Neural cell (in vitro differentiated cells): ENCODE measurements around the gene MARK3. TPM values are rescaled to one million over a fixed set of nuclear protein-coding genes. Genes with fewer than 3 reads are reported as not detected.
A peak's percentile ranks its signal among the peaks of the same experiment; 100 is the strongest.

Experiments
- H2AFZ ChIP-seq: fragments of 200-600, 300-800 bp; sonication (generic), shearing (Covaris generic); 2 replicates; pipeline ENCODE4 v1.6.0; 2014; ENCODE audit warnings: low read depth, mild to moderate bottlenecking, antibody characterized with exemption, low read length, moderate library complexity
- H3F3A ChIP-seq: fragments of 200-600 bp; shearing (Covaris generic); 2 replicates; pipeline ENCODE4 v1.6.1; 2016; ENCODE audit warnings: mild to moderate bottlenecking, moderate library complexity, mixed read lengths, antibody characterized with exemption, low read length; ENCODE audit not compliant: insufficient read depth, poor library complexity, severe bottlenecking
- H3K27ac ChIP-seq: fragments of 200-600, 300-800 bp; sonication (generic), shearing (Covaris generic); 2 replicates; pipeline ENCODE4 v1.5.1; 2014; ENCODE audit warnings: mild to moderate bottlenecking, low read length, moderate library complexity
- H3K27me3 ChIP-seq: fragments of 300-800, 200-600 bp; sonication (generic), shearing (Covaris generic); 2 replicates; pipeline ENCODE4 v1.6.0; 2014; ENCODE audit warnings: mild to moderate bottlenecking, low read depth, low read length, moderate library complexity; ENCODE audit not compliant: insufficient read depth
- H3K36me3 ChIP-seq: fragments of 300-800, 200-600 bp; sonication (generic), shearing (Covaris generic); 2 replicates; pipeline ENCODE4 v1.5.1; 2014; ENCODE audit warnings: mild to moderate bottlenecking, antibody characterized with exemption, low read length, moderate library complexity; ENCODE audit not compliant: insufficient read depth
- H3K4me2 ChIP-seq: fragments of 300-800, 200-600 bp; sonication (generic), shearing (Covaris generic); 2 replicates; pipeline ENCODE4 v1.6.0; 2014; ENCODE audit warnings: mild to moderate bottlenecking, low read length
- H3K4me3 ChIP-seq: fragments of 300-800, 200-600 bp; sonication (generic), shearing (Covaris generic); 2 replicates; pipeline ENCODE4 v1.5.1; 2014; ENCODE audit warnings: mild to moderate bottlenecking, low read length, moderate library complexity
- H3K79me2 ChIP-seq: fragments of 200-600 bp; shearing (Covaris generic); replicated peaks from 2 replicates; pipeline ENCODE4 v1.6.0; 2014; ENCODE audit warnings: mild to moderate bottlenecking, low read length, moderate library complexity; ENCODE audit not compliant: insufficient read depth
- H3K9ac ChIP-seq: fragments of 300-800, 200-600 bp; sonication (generic), shearing (Covaris generic); 2 replicates; pipeline ENCODE4 v1.6.1; 2016; ENCODE audit warnings: mild to moderate bottlenecking, low read length, mixed read lengths
- H3K9me2 ChIP-seq: fragments of 200-600 bp; shearing (Covaris generic); 2 replicates; pipeline ENCODE4 v1.6.1; 2016; ENCODE audit warnings: mild to moderate bottlenecking, low read length, mixed read lengths; ENCODE audit not compliant: insufficient read depth
- H3K9me3 ChIP-seq: fragments of 200-600, 300-800 bp; sonication (generic), shearing (Covaris generic); 2 replicates; pipeline ENCODE4 v1.6.1; 2016; ENCODE audit warnings: mild to moderate bottlenecking, mixed run types, low read length, moderate library complexity, mixed read lengths
- H4K20me1 ChIP-seq: fragments of 200-600 bp; shearing (Covaris generic); 2 replicates; pipeline ENCODE4 v1.6.1; 2016; ENCODE audit warnings: mild to moderate bottlenecking, mixed run types; ENCODE audit not compliant: insufficient read depth
- EP300 ChIP-seq: fragments of 450-650 bp; conservative IDR thresholded peaks from 2 replicates; pipeline ENCODE4 v1.6.1; 2014; ENCODE audit warnings: antibody characterized with exemption, mild to moderate bottlenecking, moderate library complexity; ENCODE audit not compliant: poor library complexity, severe bottlenecking
- EZH2 ChIP-seq: fragments of 200-600, 300-800 bp; shearing (Covaris generic), sonication (generic); IDR thresholded peaks from 2 replicates; pipeline ENCODE4 v1.6.1; 2014; ENCODE audit warnings: antibody characterized with exemption, low read length, borderline replicate concordance, mild to moderate bottlenecking; ENCODE audit not compliant: insufficient read depth, poor library complexity, severe bottlenecking
- MXI1 ChIP-seq: fragments of 450-650 bp; conservative IDR thresholded peaks from 2 replicates; pipeline ENCODE4 v1.6.1; 2014; ENCODE audit warnings: antibody characterized with exemption, mild to moderate bottlenecking; ENCODE audit not compliant: poor library complexity, severe bottlenecking
- POLR2AphosphoS5 ChIP-seq: IDR thresholded peaks from 2 replicates; pipeline ENCODE4 v1.6.1; 2012
- RAD21 ChIP-seq: fragments of 450-650 bp; conservative IDR thresholded peaks from 2 replicates; pipeline ENCODE4 v1.6.1; 2014; ENCODE audit warnings: antibody characterized with exemption, mild to moderate bottlenecking, moderate library complexity
- SMC3 ChIP-seq: fragments of 450-650 bp; conservative IDR thresholded peaks from 2 replicates; pipeline ENCODE4 v1.6.1; 2014; ENCODE audit warnings: antibody characterized with exemption, mild to moderate bottlenecking, moderate library complexity; ENCODE audit not compliant: poor library complexity
- TAF1 ChIP-seq: IDR thresholded peaks from 2 replicates; pipeline ENCODE4 v1.6.1; 2012; ENCODE audit warnings: low read depth
- polyA plus RNA-seq: library from polyadenylated mRNA; depleted of rRNA; stranded (reverse); fragments of >200 nt; gene quantifications from 2 replicates; pipeline ENCODE4 v1.2.3, GENCODE V29; 2014
- TF ChIP-seq, protein P1 (sequence below): fragments of 450-650 bp; IDR thresholded peaks from 2 replicates; pipeline ENCODE4 v1.5.1; 2014; ENCODE audit warnings: antibody characterized with exemption, mild to moderate bottlenecking, moderate library complexity; ENCODE audit not compliant: poor library complexity, severe bottlenecking
- TF ChIP-seq, protein P2 (sequence below): IDR thresholded peaks from 2 replicates; pipeline ENCODE4 v1.6.1; 2012; ENCODE audit warnings: borderline replicate concordance

The MARK3 gene
- polyA plus RNA-seq, 1 donor from 2014 or later: 158 TPM

DNA sequence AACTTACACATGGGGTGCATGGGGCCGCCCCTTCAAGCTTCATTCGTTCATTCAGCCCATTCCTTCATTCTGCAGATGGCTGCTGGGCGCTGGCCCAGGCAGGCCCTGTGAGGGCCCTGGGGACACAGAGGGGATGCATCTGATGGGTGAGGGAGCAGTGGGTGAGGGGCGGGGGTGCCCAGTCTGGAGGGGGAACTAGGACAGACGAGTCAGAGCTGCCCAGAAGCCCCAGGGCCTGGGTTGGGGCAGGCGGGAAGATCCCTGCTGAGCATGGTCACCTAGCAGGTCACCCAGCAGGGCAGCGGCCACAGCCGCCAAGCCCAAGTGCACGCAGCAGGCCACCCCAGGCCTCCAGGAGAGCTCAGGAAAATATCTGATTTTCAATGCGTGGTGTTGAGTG, 157.9 kb downstream of the MARK3 start:
- H3K36me3 ChIP-seq: no peaks in the 10 kb centered on the region
- no peaks in the 10 kb centered on the region for H3F3A ChIP-seq
- peak overlapping the region; percentile 0 for H2AFZ ChIP-seq
- H3K4me2 ChIP-seq: no peak overlapping the region
- no peaks in the 10 kb centered on the region for H3K9me3 ChIP-seq
- TF ChIP-seq SMC3 (no peak), RAD21 (no peak), EZH2 (no peak), MXI1 (no peak), POLR2AphosphoS5 (no peak), EP300 (no peak), TAF1 (no peak)
- TF ChIP-seq, protein P1, sequence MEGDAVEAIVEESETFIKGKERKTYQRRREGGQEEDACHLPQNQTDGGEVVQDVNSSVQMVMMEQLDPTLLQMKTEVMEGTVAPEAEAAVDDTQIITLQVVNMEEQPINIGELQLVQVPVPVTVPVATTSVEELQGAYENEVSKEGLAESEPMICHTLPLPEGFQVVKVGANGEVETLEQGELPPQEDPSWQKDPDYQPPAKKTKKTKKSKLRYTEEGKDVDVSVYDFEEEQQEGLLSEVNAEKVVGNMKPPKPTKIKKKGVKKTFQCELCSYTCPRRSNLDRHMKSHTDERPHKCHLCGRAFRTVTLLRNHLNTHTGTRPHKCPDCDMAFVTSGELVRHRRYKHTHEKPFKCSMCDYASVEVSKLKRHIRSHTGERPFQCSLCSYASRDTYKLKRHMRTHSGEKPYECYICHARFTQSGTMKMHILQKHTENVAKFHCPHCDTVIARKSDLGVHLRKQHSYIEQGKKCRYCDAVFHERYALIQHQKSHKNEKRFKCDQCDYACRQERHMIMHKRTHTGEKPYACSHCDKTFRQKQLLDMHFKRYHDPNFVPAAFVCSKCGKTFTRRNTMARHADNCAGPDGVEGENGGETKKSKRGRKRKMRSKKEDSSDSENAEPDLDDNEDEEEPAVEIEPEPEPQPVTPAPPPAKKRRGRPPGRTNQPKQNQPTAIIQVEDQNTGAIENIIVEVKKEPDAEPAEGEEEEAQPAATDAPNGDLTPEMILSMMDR: no peak
- TF ChIP-seq, protein P2, sequence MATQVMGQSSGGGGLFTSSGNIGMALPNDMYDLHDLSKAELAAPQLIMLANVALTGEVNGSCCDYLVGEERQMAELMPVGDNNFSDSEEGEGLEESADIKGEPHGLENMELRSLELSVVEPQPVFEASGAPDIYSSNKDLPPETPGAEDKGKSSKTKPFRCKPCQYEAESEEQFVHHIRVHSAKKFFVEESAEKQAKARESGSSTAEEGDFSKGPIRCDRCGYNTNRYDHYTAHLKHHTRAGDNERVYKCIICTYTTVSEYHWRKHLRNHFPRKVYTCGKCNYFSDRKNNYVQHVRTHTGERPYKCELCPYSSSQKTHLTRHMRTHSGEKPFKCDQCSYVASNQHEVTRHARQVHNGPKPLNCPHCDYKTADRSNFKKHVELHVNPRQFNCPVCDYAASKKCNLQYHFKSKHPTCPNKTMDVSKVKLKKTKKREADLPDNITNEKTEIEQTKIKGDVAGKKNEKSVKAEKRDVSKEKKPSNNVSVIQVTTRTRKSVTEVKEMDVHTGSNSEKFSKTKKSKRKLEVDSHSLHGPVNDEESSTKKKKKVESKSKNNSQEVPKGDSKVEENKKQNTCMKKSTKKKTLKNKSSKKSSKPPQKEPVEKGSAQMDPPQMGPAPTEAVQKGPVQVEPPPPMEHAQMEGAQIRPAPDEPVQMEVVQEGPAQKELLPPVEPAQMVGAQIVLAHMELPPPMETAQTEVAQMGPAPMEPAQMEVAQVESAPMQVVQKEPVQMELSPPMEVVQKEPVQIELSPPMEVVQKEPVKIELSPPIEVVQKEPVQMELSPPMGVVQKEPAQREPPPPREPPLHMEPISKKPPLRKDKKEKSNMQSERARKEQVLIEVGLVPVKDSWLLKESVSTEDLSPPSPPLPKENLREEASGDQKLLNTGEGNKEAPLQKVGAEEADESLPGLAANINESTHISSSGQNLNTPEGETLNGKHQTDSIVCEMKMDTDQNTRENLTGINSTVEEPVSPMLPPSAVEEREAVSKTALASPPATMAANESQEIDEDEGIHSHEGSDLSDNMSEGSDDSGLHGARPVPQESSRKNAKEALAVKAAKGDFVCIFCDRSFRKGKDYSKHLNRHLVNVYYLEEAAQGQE: no peak
- H4K20me1 ChIP-seq: no peaks in the 10 kb centered on the region
- no peaks in the 10 kb centered on the region for H3K9me2 ChIP-seq
- peak overlapping the region; percentile 55 for H3K9ac ChIP-seq
- H3K27ac ChIP-seq: peak overlapping the region; percentile 41
- peak overlapping the region; percentile 37 for H3K4me3 ChIP-seq
- H3K79me2 ChIP-seq: no peaks in the 10 kb centered on the region
- H3K27me3 ChIP-seq: no peaks in the 10 kb centered on the region

DNA sequence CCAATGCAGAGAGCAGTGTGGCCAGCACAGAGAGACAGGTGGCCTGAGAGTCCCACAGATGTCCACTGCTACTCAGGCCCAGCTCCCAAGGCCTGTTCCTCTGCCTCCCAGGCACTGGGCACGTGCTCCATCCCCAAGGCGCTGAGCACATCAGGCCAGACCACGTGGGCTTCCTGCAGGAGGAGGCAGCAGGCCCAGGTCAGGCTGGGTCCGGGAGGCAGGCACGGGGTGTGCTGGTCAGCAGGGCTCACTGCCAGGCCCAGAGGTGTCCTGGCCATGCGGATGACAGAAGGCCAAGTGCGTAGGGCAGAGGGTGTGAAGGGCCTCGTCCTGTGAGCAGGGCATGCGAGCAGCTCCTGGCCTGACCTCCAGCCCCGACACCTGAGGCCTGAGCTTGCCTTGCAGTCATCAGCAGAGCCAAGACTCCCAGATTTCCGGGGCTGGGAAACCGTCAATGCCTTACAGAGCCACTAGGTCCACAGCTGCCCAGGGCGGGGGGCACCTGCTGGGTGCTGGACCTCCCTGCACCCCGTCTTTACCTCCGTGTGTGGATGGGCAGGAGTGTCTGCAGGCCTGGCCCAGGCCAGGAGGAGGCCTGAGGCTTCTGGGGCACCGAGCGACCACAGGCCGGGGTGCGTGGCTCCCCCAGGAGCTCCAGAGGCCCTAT, 158.6 kb downstream of the MARK3 start:
- H3K79me2 ChIP-seq: no peaks in the 10 kb centered on the region
- no peak overlapping the region for H3K4me3 ChIP-seq
- H3F3A ChIP-seq: no peaks in the 10 kb centered on the region
- no peak overlapping the region for H3K27ac ChIP-seq
- no peak overlapping the region for H3K4me2 ChIP-seq
- H3K9me2 ChIP-seq: no peaks in the 10 kb centered on the region
- peak overlapping the region; percentile 16 for H3K9ac ChIP-seq
- no peaks in the 10 kb centered on the region for H4K20me1 ChIP-seq
- no peaks in the 10 kb centered on the region for H3K36me3 ChIP-seq
- H2AFZ ChIP-seq: no peak overlapping the region
- TF ChIP-seq MXI1: no peak
- TF ChIP-seq, protein P2: no peak
- H3K27me3 ChIP-seq: no peaks in the 10 kb centered on the region
- H3K9me3 ChIP-seq: no peaks in the 10 kb centered on the region
